GM23338 (cell line): ENCODE results near the gene GPA33. TPM values are rescaled to one million over a fixed set of nuclear protein-coding genes. Genes with fewer than 3 reads are reported as not detected.

Experiments used
- ATAC-seq: fragments of 200-7000 bp; cut with Tn5 transposase; 3 replicates; pipeline ENCODE4 v1.9.1; 2020
- DNase-seq: peaks from one replicate; pipeline ENCODE4 v3.0.0-alpha.2; 2015; ENCODE audit warnings: low spot score
- H2AFZ ChIP-seq: fragments of 200-600 bp; sonication (generic); 2 replicates; pipeline ENCODE4 v1.8.0; 2016; ENCODE audit warnings: antibody characterized with exemption, mild to moderate bottlenecking, moderate library complexity
- H3F3A ChIP-seq: fragments of 200-600 bp; sonication (generic); replicated peaks from 2 replicates; pipeline ENCODE4 v1.8.0; 2017; ENCODE audit warnings: antibody characterized with exemption, mixed run types, low read depth
- H3K27ac ChIP-seq: fragments of 200-600 bp; sonication (generic); 2 replicates; pipeline ENCODE4 v1.6.1; 2016; ENCODE audit warnings: low read depth
- H3K27me3 ChIP-seq: fragments of 200-600 bp; sonication (generic); 2 replicates; pipeline ENCODE4 v1.8.0; 2016; ENCODE audit warnings: mild to moderate bottlenecking, mixed run types, moderate library complexity; ENCODE audit not compliant: insufficient read depth
- H3K36me3 ChIP-seq: fragments of 200-600 bp; sonication (generic); 2 replicates; pipeline ENCODE4 v1.8.0; 2016; ENCODE audit warnings: mild to moderate bottlenecking; ENCODE audit not compliant: insufficient read depth
- H3K4me1 ChIP-seq: fragments of 200-600 bp; sonication (generic); 2 replicates; pipeline ENCODE4 v1.8.0; 2016; ENCODE audit warnings: mild to moderate bottlenecking, moderate library complexity; ENCODE audit not compliant: insufficient read depth
- H3K4me2 ChIP-seq: fragments of 200-600 bp; sonication (generic); 2 replicates; pipeline ENCODE4 v1.7.1; 2017; ENCODE audit warnings: mixed run types
- H3K4me3 ChIP-seq: fragments of 200-600 bp; sonication (generic); 2 replicates; pipeline ENCODE4 v1.6.1; 2016; ENCODE audit warnings: mixed run types
- H3K79me2 ChIP-seq: fragments of 200-600 bp; sonication (generic); replicated peaks from 2 replicates; pipeline ENCODE4 v1.8.0; 2017; ENCODE audit warnings: mild to moderate bottlenecking; ENCODE audit not compliant: insufficient read depth
- H3K9me2 ChIP-seq: fragments of 200-600 bp; sonication (generic); 2 replicates; pipeline ENCODE4 v1.8.0; 2017; ENCODE audit not compliant: insufficient read depth
- H4K20me1 ChIP-seq: fragments of 200-600 bp; sonication (generic); replicated peaks from 2 replicates; pipeline ENCODE4 v1.8.0; 2017; ENCODE audit warnings: mild to moderate bottlenecking; ENCODE audit not compliant: insufficient read depth
- H3K27ac Mint-ChIP-seq: 2 replicates; pipeline ENCODE4 v1.8.0; 2020; ENCODE audit warnings: inconsistent platforms, mild to moderate bottlenecking, moderate library complexity, mixed read lengths
- H3K27me3 Mint-ChIP-seq: 3 replicates; pipeline ENCODE4 v1.8.0; 2022; ENCODE audit warnings: low read depth, mild to moderate bottlenecking, moderate library complexity, mixed read lengths, inconsistent platforms; ENCODE audit not compliant: insufficient read depth, poor library complexity
- H3K36me3 Mint-ChIP-seq: 3 replicates; pipeline ENCODE4 v1.8.0; 2021; ENCODE audit warnings: low read depth, mild to moderate bottlenecking, inconsistent platforms, moderate library complexity, mixed read lengths
- H3K4me1 Mint-ChIP-seq: 3 replicates; pipeline ENCODE4 v1.8.0; 2020; ENCODE audit warnings: mild to moderate bottlenecking, inconsistent platforms, mixed read lengths
- H3K4me3 Mint-ChIP-seq: 3 replicates; pipeline ENCODE4 v1.8.0; 2021; ENCODE audit warnings: moderate library complexity, mild to moderate bottlenecking, inconsistent platforms, mixed read lengths
- H3K9me3 Mint-ChIP-seq: 3 replicates; pipeline ENCODE4 v1.8.0; 2020; ENCODE audit warnings: moderate library complexity, mild to moderate bottlenecking, inconsistent platforms, mixed read lengths
- CREB1 ChIP-seq: fragments of 250-450 bp; sonication (Bioruptor Pico); IDR thresholded peaks from 2 replicates; pipeline ENCODE4 v1.5.0; 2020; ENCODE audit warnings: low read depth, mild to moderate bottlenecking, moderate library complexity
- EZH2 ChIP-seq: fragments of 200-600 bp; sonication (generic); IDR thresholded peaks from one replicate; pipeline ENCODE4 v1.8.0; 2017; ENCODE audit warnings: antibody characterized with exemption, mild to moderate bottlenecking, low read depth; ENCODE audit not compliant: unreplicated experiment
- EZH2phosphoT487 ChIP-seq: fragments of 200-600 bp; sonication (generic); IDR thresholded peaks from one replicate; pipeline ENCODE4 v1.8.1; 2018; ENCODE audit warnings: antibody characterized with exemption; ENCODE audit not compliant: unreplicated experiment
- POLR2AphosphoS5 ChIP-seq: IDR thresholded peaks from 2 replicates; pipeline ENCODE4 v1.6.1; 2016; ENCODE audit warnings: antibody characterized with exemption, low read depth
- STAT1 ChIP-seq: IDR thresholded peaks from one replicate; pipeline ENCODE4 v1.6.1; 2016; ENCODE audit warnings: antibody characterized with exemption; ENCODE audit not compliant: unreplicated experiment
- ZNF114 ChIP-seq: fragments of 250-450 bp; sonication (Bioruptor Pico); IDR thresholded peaks from 2 replicates; pipeline ENCODE4 v1.5.0; 2020; ENCODE audit warnings: mild to moderate bottlenecking, moderate library complexity
- polyA plus RNA-seq: library from polyadenylated mRNA; unstranded; fragments of >200 nt; fragmentation: Nextera tagmentation; extraction: Ambion mirVana; gene quantifications from 2 replicates; pipeline ENCODE4 v1.2.1, GENCODE V29; 2016
- total RNA-seq: library from RNA; depleted of rRNA; stranded (reverse); fragments of >200 nt; shearing (Covaris generic); gene quantifications from 2 replicates; pipeline ENCODE4 v1.2.3, GENCODE V29; 2014
- TF ChIP-seq, protein P1 (sequence below): IDR thresholded peaks from one replicate; pipeline ENCODE4 v1.6.1; 2018; ENCODE audit warnings: antibody characterized with exemption; ENCODE audit not compliant: unreplicated experiment
- TF ChIP-seq, protein P2 (sequence below), 2 experiments: fragments of 200-600 bp in 1 of 2; sonication (generic) in 1 of 2; conservative IDR thresholded peaks; 2 replicates each; pipeline versions ENCODE4 v1.5.1 to v1.6.1; 2016 to 2017; ENCODE audit warnings: antibody characterized with exemption in 2 of 2, low read depth in 2 of 2, mild to moderate bottlenecking in 2 of 2, moderate library complexity in 1 of 2
- TF ChIP-seq, protein P3 (sequence below): IDR thresholded peaks from 2 replicates; pipeline ENCODE4 v1.6.1; 2016; ENCODE audit warnings: antibody characterized with exemption

Gene GPA33
- total and polyA plus RNA-seq, 2 experiments from 2014 or later = 0.10 to 0.28 TPM

DNA sequence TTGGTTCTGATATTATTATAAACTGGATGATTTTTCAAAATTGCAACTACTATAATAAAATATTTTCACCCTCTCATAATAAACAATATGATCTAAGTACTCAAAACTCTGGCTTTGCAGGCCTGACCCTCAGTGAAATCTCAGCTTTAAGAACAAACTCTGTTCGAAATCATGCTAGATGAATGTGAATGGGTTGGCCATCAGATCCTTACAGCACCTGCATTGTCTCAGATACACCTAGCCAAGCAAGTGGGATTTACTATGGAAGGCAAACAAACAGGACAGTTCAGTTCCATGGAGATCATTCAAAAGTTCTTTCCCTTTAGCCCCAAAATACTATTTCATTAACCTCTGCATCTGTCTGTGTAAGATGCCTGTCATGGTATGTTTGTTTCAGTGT is 48.5 kb upstream of the GPA33 start:
- Histone ChIP-seq H3K27ac (no peak overlapping the region), H3K4me1 (peaks cover 60% of the 10 kb centered on the region), H3K4me2 (peak overlapping the region; percentile 4), H3K4me3 (no peak overlapping the region), H3K27me3 (no peaks in the 10 kb centered on the region), H3F3A (no peaks in the 10 kb centered on the region), H3K79me2 (no peaks in the 10 kb centered on the region), H3K9me2 (no peaks in the 10 kb centered on the region), H2AFZ (no peak overlapping the region), H4K20me1 (no peaks in the 10 kb centered on the region), H3K36me3 (no peaks in the 10 kb centered on the region)
- ATAC-seq (peak; percentile 66), DNase-seq (peak; percentile 35)
- Mint-ChIP-seq H3K9me3 (peaks cover 10% of the 10 kb centered on the region), H3K27ac (no peak overlapping the region; the same call in 1 of the 2 replicates), H3K36me3 (peaks cover 8% of the 10 kb centered on the region; the same call in 2 of the 3 replicates), H3K4me3 (no peak overlapping the region), H3K4me1 (peaks cover 43% of the 10 kb centered on the region), H3K27me3 (peaks cover 1% of the 10 kb centered on the region)
- TF ChIP-seq POLR2AphosphoS5 (no peak), CREB1 (CRISPR knock-in tag) (no peak), STAT1 (no peak), EZH2phosphoT487 (no peak), ZNF114 (CRISPR knock-in tag) (no peak), EZH2 (no peak)
- TF ChIP-seq, protein P1, sequence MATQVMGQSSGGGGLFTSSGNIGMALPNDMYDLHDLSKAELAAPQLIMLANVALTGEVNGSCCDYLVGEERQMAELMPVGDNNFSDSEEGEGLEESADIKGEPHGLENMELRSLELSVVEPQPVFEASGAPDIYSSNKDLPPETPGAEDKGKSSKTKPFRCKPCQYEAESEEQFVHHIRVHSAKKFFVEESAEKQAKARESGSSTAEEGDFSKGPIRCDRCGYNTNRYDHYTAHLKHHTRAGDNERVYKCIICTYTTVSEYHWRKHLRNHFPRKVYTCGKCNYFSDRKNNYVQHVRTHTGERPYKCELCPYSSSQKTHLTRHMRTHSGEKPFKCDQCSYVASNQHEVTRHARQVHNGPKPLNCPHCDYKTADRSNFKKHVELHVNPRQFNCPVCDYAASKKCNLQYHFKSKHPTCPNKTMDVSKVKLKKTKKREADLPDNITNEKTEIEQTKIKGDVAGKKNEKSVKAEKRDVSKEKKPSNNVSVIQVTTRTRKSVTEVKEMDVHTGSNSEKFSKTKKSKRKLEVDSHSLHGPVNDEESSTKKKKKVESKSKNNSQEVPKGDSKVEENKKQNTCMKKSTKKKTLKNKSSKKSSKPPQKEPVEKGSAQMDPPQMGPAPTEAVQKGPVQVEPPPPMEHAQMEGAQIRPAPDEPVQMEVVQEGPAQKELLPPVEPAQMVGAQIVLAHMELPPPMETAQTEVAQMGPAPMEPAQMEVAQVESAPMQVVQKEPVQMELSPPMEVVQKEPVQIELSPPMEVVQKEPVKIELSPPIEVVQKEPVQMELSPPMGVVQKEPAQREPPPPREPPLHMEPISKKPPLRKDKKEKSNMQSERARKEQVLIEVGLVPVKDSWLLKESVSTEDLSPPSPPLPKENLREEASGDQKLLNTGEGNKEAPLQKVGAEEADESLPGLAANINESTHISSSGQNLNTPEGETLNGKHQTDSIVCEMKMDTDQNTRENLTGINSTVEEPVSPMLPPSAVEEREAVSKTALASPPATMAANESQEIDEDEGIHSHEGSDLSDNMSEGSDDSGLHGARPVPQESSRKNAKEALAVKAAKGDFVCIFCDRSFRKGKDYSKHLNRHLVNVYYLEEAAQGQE = no peak
- TF ChIP-seq, protein P2, sequence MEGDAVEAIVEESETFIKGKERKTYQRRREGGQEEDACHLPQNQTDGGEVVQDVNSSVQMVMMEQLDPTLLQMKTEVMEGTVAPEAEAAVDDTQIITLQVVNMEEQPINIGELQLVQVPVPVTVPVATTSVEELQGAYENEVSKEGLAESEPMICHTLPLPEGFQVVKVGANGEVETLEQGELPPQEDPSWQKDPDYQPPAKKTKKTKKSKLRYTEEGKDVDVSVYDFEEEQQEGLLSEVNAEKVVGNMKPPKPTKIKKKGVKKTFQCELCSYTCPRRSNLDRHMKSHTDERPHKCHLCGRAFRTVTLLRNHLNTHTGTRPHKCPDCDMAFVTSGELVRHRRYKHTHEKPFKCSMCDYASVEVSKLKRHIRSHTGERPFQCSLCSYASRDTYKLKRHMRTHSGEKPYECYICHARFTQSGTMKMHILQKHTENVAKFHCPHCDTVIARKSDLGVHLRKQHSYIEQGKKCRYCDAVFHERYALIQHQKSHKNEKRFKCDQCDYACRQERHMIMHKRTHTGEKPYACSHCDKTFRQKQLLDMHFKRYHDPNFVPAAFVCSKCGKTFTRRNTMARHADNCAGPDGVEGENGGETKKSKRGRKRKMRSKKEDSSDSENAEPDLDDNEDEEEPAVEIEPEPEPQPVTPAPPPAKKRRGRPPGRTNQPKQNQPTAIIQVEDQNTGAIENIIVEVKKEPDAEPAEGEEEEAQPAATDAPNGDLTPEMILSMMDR (conservative IDR thresholded peaks at IDR 0.05; ENCODE audit: low read depth in 2 of 2) = no peak
- TF ChIP-seq, protein P3, sequence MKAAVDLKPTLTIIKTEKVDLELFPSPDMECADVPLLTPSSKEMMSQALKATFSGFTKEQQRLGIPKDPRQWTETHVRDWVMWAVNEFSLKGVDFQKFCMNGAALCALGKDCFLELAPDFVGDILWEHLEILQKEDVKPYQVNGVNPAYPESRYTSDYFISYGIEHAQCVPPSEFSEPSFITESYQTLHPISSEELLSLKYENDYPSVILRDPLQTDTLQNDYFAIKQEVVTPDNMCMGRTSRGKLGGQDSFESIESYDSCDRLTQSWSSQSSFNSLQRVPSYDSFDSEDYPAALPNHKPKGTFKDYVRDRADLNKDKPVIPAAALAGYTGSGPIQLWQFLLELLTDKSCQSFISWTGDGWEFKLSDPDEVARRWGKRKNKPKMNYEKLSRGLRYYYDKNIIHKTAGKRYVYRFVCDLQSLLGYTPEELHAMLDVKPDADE = no peak
